Kidney (tissue), 14 donors: ENCODE results near the gene ADGRD1. TPM values are rescaled to one million over a fixed set of nuclear protein-coding genes. Genes with fewer than 3 reads are reported as not detected.

Experiments used
- DNase-seq, 5 donors: peaks; one replicate each; pipeline ENCODE4 v3.0.0-alpha.2; 2013 to 2020
- FAIRE-seq: peaks from 2 replicates; lab custom pipeline; 2012; peaks lifted over from hg19 to GRCh38; lab: Jason Lieb, UNC
- H3K27ac ChIP-seq, 2 donors: one replicate each; pipeline ENCODE4 v1.7.0; 2013; ENCODE audit warnings: low read depth in 2 of 2, low read length in 2 of 2, inconsistent platforms in 1 of 2
- H3K27me3 ChIP-seq: one replicate; pipeline ENCODE4 v1.7.1; 2013; ENCODE audit warnings: low read length, inconsistent platforms; ENCODE audit not compliant: control insufficient read depth, insufficient read depth
- H3K36me3 ChIP-seq, 3 donors: one replicate each; pipeline versions ENCODE4 v1.7.0 to v1.7.1; 2013; ENCODE audit warnings: low read length in 3 of 3, control low read depth in 1 of 3, inconsistent platforms in 1 of 3; ENCODE audit not compliant: insufficient read depth in 3 of 3, control insufficient read depth in 2 of 3
- H3K4me1 ChIP-seq, 3 donors: one replicate each; pipeline versions ENCODE4 v1.7.0 to v1.7.1; 2013; ENCODE audit warnings: low read length in 3 of 3, inconsistent platforms in 1 of 3, low read depth in 1 of 3; ENCODE audit not compliant: control insufficient read depth in 2 of 3, insufficient read depth in 2 of 3
- H3K4me3 ChIP-seq, 3 donors: one replicate each; pipeline versions ENCODE4 v1.7.0 to v1.8.1; 2013; ENCODE audit warnings: low read length in 3 of 3, control low read depth in 1 of 3, inconsistent platforms in 1 of 3
- H3K9ac ChIP-seq, 3 donors: one replicate each; pipeline versions ENCODE4 v1.7.0 to v1.7.1; 2013; ENCODE audit warnings: low read length in 3 of 3, control low read depth in 1 of 3, inconsistent platforms in 1 of 3
- H3K9me3 ChIP-seq, 3 donors: one replicate each; pipeline versions ENCODE4 v1.7.0 to v1.7.1; 2013; ENCODE audit warnings: low read length in 3 of 3, control low read depth in 1 of 3, inconsistent platforms in 1 of 3; ENCODE audit not compliant: control insufficient read depth in 2 of 3, insufficient read depth in 1 of 3
- CTCF ChIP-seq: IDR thresholded peaks from 3 replicates; pipeline ENCODE4 v1.5.1; 2012; ENCODE audit warnings: mild to moderate bottlenecking, moderate library complexity, borderline replicate concordance; ENCODE audit not compliant: insufficient read depth; ENCODE audit errors: extremely low read depth
- intact Hi-C: fragments of 100-400 bp; cut with DNase I; formaldehyde crosslinking; loops from one replicate; pipeline ENCODE4 v1.11.1; 2022
- polyA plus RNA-seq: library from polyadenylated mRNA; stranded (reverse); fragments of 350-450 nt; fragmentation: Illumina TruSeq; extraction: RNeasy Lipid Tissue Mini Kit (QIAGEN cat#74804); gene quantifications from one replicate; pipeline ENCODE4 v1.2.3, GENCODE V29; 2014; ENCODE audit warnings: low read depth, low replicate concordance; ENCODE audit not compliant: insufficient read depth
- total RNA-seq: library from RNA; stranded (reverse); fragmentation: NEBNext Ultra II Directional; extraction: Animal tissue kit (Norgen Biotek cat#: 25700); gene quantifications from one replicate; pipeline ENCODE4 v1.2.1, GENCODE V29; 2021
- donor health status: control.
- donor health status: control.
- donor health status: control.
- donor health status: control.
- donor health status: control.
- donor health status: DM: yes; HTN: yes; CAD: no.
- donor health status: Normal renal cell carcinoma (clear cell type).

Gene ADGRD1
- total and polyA plus RNA-seq, 2 donors from 2014 or later, result 1.7 to 6.7 TPM

GRCh38 chr12:131189781-131190180 lies 236.1 kb downstream of the ADGRD1 start:
- no peaks in the 10 kb centered on the region for H3K9me3 ChIP-seq
- no peak overlapping the region for H3K27ac ChIP-seq
- no peaks in the 10 kb centered on the region for H3K4me1 ChIP-seq
- no peak overlapping the region for H3K4me3 ChIP-seq
- no peak for TF ChIP-seq CTCF
- H3K27me3 ChIP-seq, result no peaks in the 10 kb centered on the region
- H3K36me3 ChIP-seq, result no peaks in the 10 kb centered on the region
- DNase-seq (no peak), FAIRE-seq (no peak)
- H3K9ac ChIP-seq, result no peak overlapping the region
- intact Hi-C loops, result no loop called here

- Histone ChIP-seq H3K9ac (no peak overlapping the region), H3K9me3 (no peaks in the 10 kb centered on the region), H3K4me3 (no peak overlapping the region), H3K4me1 (no peaks in the 10 kb centered on the region), H3K27ac (no peak overlapping the region), H3K36me3 (no peaks in the 10 kb centered on the region), H3K27me3 (no peaks in the 10 kb centered on the region)
- TF ChIP-seq CTCF, result no peak
- DNase-seq (no peak), FAIRE-seq (no peak)
- intact Hi-C loops, result no loop called here
Measured at GRCh38 chr12:131190965-131191364, 237.3 kb downstream of the ADGRD1 start.

Other genes with a start within 250 kb of the ADGRD1 start
- 51.7 TPM for gene RIMBP2, start 237.6 kb upstream of the ADGRD1 start, total RNA-seq
- 2.8 TPM for gene RIMBP2, start 237.6 kb upstream of the ADGRD1 start, polyA plus RNA-seq
- 20.4 TPM for gene STX2, start 114.7 kb upstream of the ADGRD1 start, total RNA-seq
- gene STX2, start 114.7 kb upstream of the ADGRD1 start, polyA plus RNA-seq, result 10.1 TPM
- 369 TPM for gene RAN, start 81.8 kb upstream of the ADGRD1 start, total RNA-seq
- gene RAN, start 81.8 kb upstream of the ADGRD1 start, polyA plus RNA-seq, result 422 TPM